Renal cortical epithelial cell (primary cell): ENCODE data around the gene AMZ2. TPM values are rescaled to one million over a fixed set of nuclear protein-coding genes. Genes with fewer than 3 reads are reported as not detected.
"Not testable (repeated sequence)": the region's sequence is repeated elsewhere in the genome, so short reads cannot be mapped to it uniquely, and the experiment has no call there.

Experiments used
- DNase-seq: peaks from one replicate; pipeline ENCODE4 v3.0.0-alpha.2; 2011; ENCODE audit warnings: low read depth
- total RNA-seq: library from RNA; depleted of rRNA; stranded (reverse); fragments of >200 nt; gene quantifications from 2 replicates; pipeline ENCODE4 v1.2.3, GENCODE V29; 2014

Gene AMZ2, protein sequence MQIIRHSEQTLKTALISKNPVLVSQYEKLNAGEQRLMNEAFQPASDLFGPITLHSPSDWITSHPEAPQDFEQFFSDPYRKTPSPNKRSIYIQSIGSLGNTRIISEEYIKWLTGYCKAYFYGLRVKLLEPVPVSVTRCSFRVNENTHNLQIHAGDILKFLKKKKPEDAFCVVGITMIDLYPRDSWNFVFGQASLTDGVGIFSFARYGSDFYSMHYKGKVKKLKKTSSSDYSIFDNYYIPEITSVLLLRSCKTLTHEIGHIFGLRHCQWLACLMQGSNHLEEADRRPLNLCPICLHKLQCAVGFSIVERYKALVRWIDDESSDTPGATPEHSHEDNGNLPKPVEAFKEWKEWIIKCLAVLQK
- total RNA-seq: 53.7 and 60.3 TPM in 2 replicates

DNA sequence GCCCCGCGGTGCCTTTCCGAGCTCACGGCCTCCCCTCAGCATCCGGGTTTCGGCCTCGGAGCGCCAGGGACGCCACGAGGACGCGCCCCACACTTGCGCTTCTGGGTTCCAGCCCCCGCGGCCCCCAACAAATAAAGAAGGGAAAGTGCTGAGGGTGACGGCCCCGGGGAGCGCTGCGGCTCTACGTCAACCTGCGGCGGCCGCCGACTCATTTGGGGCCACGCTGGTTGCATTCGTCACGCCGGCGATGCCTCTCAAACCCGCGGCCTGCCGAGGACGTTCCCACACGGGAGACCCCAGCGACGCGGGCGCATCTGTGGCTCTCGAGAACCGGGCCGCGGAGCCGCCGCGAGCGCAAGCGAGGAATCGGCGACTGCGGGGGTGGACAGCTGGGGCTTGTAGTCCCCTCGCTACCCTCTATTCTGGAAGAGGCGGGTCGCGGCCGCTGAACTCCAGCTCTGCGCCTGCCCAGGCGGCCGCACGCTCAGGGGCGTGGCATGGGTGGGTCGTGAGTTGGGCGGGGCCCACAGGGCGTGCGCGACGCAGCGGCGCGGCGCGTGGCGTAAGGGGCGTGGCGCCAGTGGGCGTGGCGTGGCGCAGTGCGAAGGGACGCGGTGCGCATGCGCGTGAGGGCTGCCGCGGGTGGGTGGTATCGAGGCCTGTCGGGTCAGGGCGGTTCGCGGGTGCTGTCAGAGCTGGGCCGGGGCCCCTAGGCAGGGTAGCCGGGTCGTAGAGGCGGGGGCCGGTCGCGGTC is at the start of gene AMZ2:
AMZ2 (plus strand) TSS at position 599 of the 754 bp plus-strand sequence. CDS start 2,145 bp downstream, outside the sequence.
- peak; percentile 69 for DNase-seq

DNA sequence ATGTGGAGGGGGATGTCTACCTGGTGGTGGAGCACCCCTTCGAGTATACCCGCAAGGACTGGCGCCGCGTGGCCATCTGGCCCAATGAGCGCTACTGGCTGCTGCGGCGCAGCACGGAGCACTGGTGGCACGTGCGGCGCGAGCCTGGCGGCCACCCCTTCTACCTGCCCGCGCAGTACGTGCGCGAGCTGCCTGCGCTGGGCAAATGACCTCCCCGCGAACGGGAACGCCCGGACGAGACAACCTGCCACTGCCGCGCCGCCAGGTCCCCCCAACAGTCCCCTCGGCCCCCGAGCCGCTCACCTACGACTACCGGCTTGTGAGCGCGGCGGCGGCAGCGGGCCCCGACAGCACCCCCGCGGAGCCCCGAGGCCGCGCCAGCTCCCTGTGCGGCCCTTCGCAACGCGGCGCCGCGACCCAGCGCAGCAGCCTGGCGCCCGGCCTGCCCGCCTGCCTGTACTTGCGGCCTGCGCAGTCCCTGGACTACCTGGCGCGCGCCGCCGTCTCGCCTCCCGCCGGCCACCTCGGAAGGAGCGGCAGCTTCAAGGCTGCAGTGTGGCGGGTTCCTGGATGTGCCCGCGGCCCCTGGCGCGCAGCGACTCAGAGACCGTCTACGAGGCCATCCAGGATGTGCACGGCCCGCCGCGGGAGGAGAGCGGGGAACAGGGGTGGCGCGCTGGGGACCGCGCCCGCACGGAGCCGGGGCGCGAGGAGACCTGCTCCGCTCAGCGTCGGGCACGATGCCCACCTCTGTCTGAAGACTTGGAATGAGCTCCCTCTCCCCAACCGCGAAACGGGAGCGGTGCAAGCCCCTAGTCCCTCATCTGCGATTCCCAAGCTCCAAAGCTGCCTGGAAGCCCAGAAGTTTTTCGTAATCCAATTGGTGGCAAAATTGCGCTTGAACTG is 48.7 kb upstream of the AMZ2 start:
- no peak for DNase-seq

- DNase-seq: no peak
Observed at GRCh38 chr17:68199837-68200688, 47.8 kb upstream of the AMZ2 start.

- peak; percentile 33 for DNase-seq
Observed at GRCh38 chr17:68200689-68201417, 47.0 kb upstream of the AMZ2 start.

DNA sequence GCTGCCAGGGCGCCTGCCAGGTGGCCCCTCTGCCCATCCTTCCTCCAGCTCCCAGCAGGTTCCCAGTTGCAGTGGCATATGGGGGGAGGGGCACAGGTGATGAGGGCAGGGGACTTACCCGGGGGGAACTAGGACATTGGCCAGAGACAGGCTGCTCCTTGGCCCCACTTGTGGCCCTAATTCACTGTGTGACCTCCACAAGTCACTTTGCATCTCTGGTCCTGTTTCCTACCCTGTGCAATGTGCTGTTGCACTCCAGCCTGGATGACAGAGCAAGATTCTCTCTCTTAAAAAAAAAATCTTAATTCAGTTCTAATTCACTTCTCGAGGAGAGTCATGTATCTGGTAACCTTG is 46.4 kb upstream of the AMZ2 start:
- DNase-seq: not testable (repeated sequence)

DNA sequence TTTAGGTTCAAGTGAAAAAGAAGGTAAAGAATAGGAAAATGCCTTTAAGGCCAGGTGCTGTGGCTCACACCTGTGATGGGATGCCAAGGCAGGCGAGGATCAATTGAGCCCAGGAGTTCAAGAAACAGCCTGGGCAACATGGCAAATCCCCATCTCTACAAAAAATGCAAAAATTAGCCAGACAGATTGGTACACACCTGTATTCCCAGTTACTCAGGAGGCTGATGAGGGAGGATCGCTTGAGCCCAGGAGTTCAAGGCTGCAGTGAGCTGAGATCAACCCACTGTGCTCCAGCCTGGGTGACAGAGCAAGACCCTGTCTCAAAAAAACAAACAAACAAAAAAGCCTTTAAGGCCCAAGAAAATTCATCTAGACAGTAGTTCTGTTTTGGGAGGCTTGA is 45.5 kb upstream of the AMZ2 start:
- not testable (repeated sequence) for DNase-seq

DNA sequence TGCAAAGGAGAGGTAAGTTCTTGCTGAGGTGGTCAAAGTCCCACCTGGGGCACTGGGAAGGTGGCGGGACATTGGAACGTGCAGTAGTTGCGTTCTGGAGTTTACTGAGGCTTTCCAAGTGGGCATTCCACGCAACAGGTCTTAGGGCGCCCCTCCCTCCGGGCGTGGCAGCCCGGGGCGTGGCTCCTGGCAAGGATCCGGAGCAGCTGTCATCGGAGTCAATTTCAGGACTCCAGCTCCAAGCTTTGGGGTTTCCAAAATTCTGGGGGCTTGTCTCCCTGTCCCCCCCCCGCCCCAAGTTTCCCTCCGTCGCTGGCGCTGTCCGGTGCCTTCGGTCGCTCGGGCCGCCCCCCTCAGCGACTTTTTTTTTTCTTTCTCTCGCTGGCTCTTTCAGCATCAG is 43.1 kb upstream of the AMZ2 start:
- no peak for DNase-seq

GRCh38 chr17:68205251-68205807 is 42.5 kb upstream of the AMZ2 start:
- DNase-seq: peak; percentile 53

- no peak for DNase-seq
Observed at GRCh38 chr17:68205808-68206720, 41.8 kb upstream of the AMZ2 start.

- no peak for DNase-seq
Observed at GRCh38 chr17:68207651-68208253, 40.1 kb upstream of the AMZ2 start.

GRCh38 chr17:68208651-68209050 is 39.2 kb upstream of the AMZ2 start:
- not testable (repeated sequence) for DNase-seq

- not testable (repeated sequence) for DNase-seq
Observed at GRCh38 chr17:68209191-68209900, 38.5 kb upstream of the AMZ2 start.

GRCh38 chr17:68210570-68211315 is 37.1 kb upstream of the AMZ2 start:
- DNase-seq: no peak

GRCh38 chr17:68213428-68214411 is 34.1 kb upstream of the AMZ2 start:
- DNase-seq: not testable (repeated sequence)

GRCh38 chr17:68215453-68215852 is 32.4 kb upstream of the AMZ2 start:
- DNase-seq: not testable (repeated sequence)

DNA sequence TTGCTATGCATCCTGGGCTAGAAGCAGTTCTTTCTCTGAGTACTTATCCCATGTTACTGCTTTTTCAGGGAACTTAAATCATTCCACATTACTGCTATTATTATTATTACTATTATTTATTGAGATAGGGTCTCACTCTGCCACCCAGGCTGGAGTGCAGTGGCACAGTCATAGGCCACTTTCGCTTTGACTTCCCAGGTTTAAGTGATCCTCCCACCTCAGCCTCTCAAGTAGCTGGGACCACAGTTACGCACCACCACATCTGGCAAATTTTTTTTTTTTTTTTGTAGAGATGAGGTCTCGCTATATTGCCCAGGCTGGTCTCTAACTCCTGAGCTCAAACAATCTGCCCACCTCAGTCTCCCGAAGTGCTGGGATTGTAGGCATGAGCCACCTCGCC is 28.4 kb upstream of the AMZ2 start:
- DNase-seq: not testable (repeated sequence)
